ENCODE results near the gene CD248.

Gene CD248

DNA sequence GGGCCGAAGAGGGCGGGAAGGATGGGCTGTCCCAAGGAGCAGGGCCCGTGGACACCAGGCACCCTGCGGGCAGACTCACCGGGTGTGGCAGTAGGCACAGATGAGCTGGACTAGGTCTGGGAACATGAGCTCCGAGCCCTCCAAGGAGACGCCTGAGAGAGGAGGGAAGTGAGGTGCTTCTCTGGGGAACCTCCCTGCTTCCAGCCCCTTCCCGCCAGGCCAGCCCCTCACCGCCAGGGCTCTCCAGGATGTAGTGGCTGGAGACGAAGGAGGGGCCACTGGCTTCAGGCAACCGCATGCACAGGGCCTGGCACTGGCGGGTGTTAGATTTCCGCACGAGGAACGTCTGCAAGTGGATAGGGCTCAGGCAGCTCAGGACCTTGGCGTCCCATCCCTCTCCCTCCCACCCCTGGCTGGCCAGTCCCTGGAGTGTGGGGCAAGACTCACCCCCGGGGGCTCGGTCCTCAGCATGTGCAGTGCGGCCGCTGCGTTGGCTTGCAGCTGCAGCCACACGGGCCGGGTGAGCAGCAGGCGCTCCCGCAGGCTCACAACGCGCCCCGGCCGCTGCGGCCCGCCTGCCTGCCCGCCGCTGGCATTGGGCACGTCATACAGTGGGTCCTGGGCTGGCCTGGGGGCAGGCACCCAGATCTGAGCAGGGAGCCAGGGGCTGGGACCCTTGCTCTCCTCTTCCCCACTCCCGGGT lies 18.8 kb upstream of the CD248 start:
- Histone ChIP-seq H3K9ac (peak overlapping the region; percentile 67), H3K9me3 (no peaks in the 10 kb centered on the region), H3K36me3 (peaks cover 36% of the 10 kb centered on the region), H3K27ac (peak overlapping the region; percentile 77), H3K27me3 (no peaks in the 10 kb centered on the region), H3K4me3 (peak overlapping the region; percentile 62), H3K4me2 (peak overlapping the region; percentile 97), H4K20me1 (no peaks in the 10 kb centered on the region), H3K4me1 (peaks cover 79% of the 10 kb centered on the region)
- TF ChIP-seq Cebpa-rat (IDR thresholded peaks at IDR 0.05), result no peak; the same call in 1 of the 2 replicates

- peak overlapping the region; percentile 97 for H3K4me2 ChIP-seq
These were observed 18.0 kb upstream of the CD248 start for GRCh38 chr11:66334605-66335442.

GRCh38 chr11:66333896-66334604 lies 17.2 kb upstream of the CD248 start:
- H3K36me3 ChIP-seq, result peaks cover 19% of the 10 kb centered on the region
- H3K4me1 ChIP-seq, result peaks cover 92% of the 10 kb centered on the region
- H3K27me3 ChIP-seq, result no peaks in the 10 kb centered on the region
- peak overlapping the region; percentile 77 for H3K27ac ChIP-seq
- no peaks in the 10 kb centered on the region for H3K9me3 ChIP-seq
- H3K4me2 ChIP-seq, result peak overlapping the region; percentile 97
- no peak for TF ChIP-seq Cebpa-rat (IDR thresholded peaks at IDR 0.05)
- peak overlapping the region; percentile 62 for H3K4me3 ChIP-seq
- H4K20me1 ChIP-seq, result no peaks in the 10 kb centered on the region
- H3K9ac ChIP-seq, result peak overlapping the region; percentile 60; the same call in 1 of the 2 replicates

More at GRCh38 chr11:66334605-66335442, 18.0 kb upstream of the CD248 start:
- peaks cover 88% of the 10 kb centered on the region for H3K4me1 ChIP-seq
- H3K27me3 ChIP-seq, result no peaks in the 10 kb centered on the region
- H3K27ac ChIP-seq, result peak overlapping the region; percentile 77
- H3K4me3 ChIP-seq, result peak overlapping the region; percentile 62
- H4K20me1 ChIP-seq, result no peaks in the 10 kb centered on the region
- peaks cover 27% of the 10 kb centered on the region for H3K36me3 ChIP-seq
- H3K9me3 ChIP-seq, result no peaks in the 10 kb centered on the region
- H3K9ac ChIP-seq, result peak overlapping the region; percentile 67; the same call in 1 of the 2 replicates
- TF ChIP-seq Cebpa-rat (IDR thresholded peaks at IDR 0.05), result peak; percentile 85

DNA sequence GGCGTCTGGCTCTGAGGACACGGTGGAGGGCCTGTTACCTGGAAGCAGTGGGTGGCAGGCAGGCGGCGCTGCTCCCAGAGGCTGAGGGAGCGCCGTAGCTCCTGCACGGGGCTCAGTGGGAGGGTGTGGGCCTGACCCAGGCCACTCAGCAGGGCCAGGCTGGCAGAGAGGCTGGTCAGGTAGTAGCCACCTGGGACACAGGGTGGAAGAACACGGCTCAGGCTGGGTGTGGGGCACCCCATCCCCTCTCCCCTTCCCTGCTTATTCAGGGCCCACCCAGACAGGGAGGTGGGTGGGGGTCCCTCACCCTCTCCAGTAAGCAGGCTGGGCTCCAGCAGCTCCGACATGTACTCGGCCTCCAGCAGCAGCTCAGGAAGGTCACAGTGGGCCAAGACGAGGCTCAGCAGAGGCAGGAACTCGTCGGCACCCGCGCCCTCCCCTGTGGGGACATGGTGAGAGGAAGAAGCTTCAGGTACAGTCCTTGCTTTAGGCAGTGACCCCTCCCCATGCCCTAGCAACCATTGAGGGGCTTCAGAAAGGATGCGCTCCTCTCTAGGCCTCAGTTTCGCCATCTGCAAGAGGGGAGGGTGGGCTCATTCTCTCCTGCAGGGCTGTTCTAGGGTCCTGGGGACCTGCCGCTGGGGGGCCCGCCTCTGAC lies 16.5 kb upstream of the CD248 start:
- TF ChIP-seq Cebpa-rat (IDR thresholded peaks at IDR 0.05), result no peak
- H3K4me2 ChIP-seq, result peak overlapping the region; percentile 97
- peaks cover 92% of the 10 kb centered on the region for H3K4me1 ChIP-seq
- no peaks in the 10 kb centered on the region for H4K20me1 ChIP-seq
- H3K9ac ChIP-seq, result 0 out of 2 replicates have a peak overlapping the region, but pooled peaks have one; percentile 3
- no peak overlapping the region for H3K4me3 ChIP-seq
- peaks cover 12% of the 10 kb centered on the region for H3K36me3 ChIP-seq
- peak overlapping the region; percentile 53; the same call in 1 of the 2 replicates for H3K27ac ChIP-seq
- H3K27me3 ChIP-seq, result no peaks in the 10 kb centered on the region
- H3K9me3 ChIP-seq, result no peaks in the 10 kb centered on the region

DNA sequence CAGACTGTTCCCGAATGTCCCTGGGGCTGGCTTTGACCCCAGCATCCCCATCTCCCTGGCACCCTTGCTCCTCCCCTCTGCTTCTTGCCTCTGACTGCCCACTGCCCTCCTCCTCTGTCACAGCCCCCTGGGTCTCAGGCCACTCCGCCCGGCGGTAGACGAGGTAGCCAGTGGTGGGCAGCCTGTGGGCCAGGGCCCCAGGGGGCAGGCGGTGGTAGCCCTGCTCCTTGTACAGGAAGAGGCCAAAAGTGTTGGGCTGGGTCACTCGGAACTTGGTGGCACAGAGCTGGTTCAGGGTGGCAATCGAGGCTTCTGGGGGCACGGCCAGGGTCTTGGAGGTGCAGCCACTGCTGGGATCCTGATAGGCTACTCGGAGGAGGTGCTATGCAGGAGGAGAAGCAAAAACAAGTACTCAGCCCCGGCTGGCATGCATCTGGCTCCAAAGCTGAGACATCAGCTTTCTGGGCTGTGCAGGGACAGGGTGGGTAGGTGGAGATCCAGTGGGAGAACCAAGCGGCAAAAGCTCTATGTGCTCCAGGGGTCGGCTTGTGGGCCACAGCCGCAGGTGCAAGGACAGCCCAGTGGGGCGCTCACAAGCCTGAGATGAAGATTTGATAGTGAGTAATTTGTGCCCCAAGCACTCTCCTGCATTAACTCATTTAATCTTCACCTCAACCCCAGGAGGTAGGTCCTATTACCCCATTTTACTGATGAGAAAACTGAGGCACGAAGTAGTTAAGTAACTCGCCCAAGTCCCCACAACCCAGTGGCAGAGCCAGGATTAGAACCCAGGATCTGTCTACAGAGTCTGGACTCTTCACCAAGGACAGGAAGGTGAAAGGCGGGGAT lies 15.8 kb upstream of the CD248 start:
- Histone ChIP-seq H3K4me3 (no peak overlapping the region), H3K9me3 (no peaks in the 10 kb centered on the region), H3K27ac (peak overlapping the region; percentile 53; the same call in 1 of the 2 replicates), H3K36me3 (peaks cover 5% of the 10 kb centered on the region), H3K27me3 (no peaks in the 10 kb centered on the region), H3K4me2 (no peak overlapping the region), H3K4me1 (peaks cover 92% of the 10 kb centered on the region), H3K9ac (peak overlapping the region; percentile 29; the same call in 1 of the 2 replicates), H4K20me1 (no peaks in the 10 kb centered on the region)
- TF ChIP-seq Cebpa-rat (IDR thresholded peaks at IDR 0.05), result no peak

DNA sequence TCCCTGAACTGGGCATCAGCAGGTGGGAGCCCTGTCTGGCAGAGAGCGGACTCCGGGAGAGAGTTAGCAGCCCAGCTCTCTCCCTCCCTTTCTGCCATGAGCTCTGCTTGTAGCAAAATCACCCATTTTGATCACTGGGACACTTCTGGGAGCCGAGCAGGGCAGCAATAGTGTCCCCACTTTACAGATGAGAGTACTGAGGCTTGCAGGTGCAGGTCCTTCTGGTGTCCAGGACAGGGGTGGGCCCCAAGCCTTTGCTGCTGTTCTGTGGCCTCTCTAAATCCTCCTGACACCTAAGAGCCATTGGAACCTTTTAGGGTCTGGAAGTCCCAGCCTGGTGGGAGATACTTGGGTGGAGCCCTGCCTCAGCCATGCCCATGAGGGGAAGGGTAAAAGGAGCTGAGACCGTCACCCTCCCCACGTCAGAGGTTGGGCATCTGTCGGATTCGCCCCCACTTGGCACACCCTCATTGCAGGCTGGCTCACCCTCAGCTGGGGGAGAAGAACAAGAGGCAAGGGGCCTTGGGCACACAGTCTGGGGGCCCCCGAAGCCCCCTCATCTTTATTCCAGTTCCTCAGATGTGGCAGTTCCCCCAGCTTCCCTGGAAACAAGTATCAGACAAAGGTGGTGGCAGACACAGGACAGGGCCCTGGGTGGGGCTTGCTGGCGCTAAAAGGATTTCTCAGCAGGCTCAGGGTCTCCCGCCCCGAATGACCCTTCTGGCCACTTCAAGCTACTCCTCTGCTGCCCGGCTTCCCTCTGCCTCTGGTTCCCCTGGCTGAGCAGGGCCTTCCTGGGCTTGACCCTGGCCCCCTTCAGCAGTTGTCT lies 14.9 kb upstream of the CD248 start:
- peak overlapping the region; percentile 29 for H3K9ac ChIP-seq

GRCh38 chr11:66330931-66331330 lies 14.1 kb upstream of the CD248 start:
- no peaks in the 10 kb centered on the region for H3K36me3 ChIP-seq
- no peak for TF ChIP-seq Cebpa-rat (IDR thresholded peaks at IDR 0.05)
- no peak overlapping the region; the same call in 1 of the 2 replicates for H3K4me2 ChIP-seq
- no peak overlapping the region; the same call in 1 of the 2 replicates for H3K9ac ChIP-seq
- H3K9me3 ChIP-seq, result no peaks in the 10 kb centered on the region
- no peaks in the 10 kb centered on the region for H4K20me1 ChIP-seq
- H3K4me3 ChIP-seq, result no peak overlapping the region
- H3K27me3 ChIP-seq, result no peaks in the 10 kb centered on the region
- H3K27ac ChIP-seq, result 0 out of 2 replicates have a peak overlapping the region, but pooled peaks have one; percentile 35
- H3K4me1 ChIP-seq, result peaks cover 89% of the 10 kb centered on the region

More for the DNA sequence above, 14.9 kb upstream of the CD248 start:
- no peak overlapping the region for H3K4me2 ChIP-seq
- H3K4me3 ChIP-seq, result no peak overlapping the region
- no peaks in the 10 kb centered on the region for H4K20me1 ChIP-seq
- no peaks in the 10 kb centered on the region for H3K27me3 ChIP-seq
- no peaks in the 10 kb centered on the region for H3K36me3 ChIP-seq
- peaks cover 92% of the 10 kb centered on the region for H3K4me1 ChIP-seq
- H3K27ac ChIP-seq, result peak overlapping the region; percentile 35; the same call in 1 of the 2 replicates
- TF ChIP-seq Cebpa-rat (IDR thresholded peaks at IDR 0.05), result no peak
- H3K9me3 ChIP-seq, result no peaks in the 10 kb centered on the region

All from BLaER1 (cell line).